Stimulated activated naive CD8-positive, alpha-beta T cell treated with anti-CD3 and anti-CD28 coated beads, Interleukin-15, Interleukin-2, amounts not matched to agents 100 U/mL and 50 U/mL, for 24 hours (primary cell): Measurements from ENCODE around the gene C14orf180.

Experiments
- ATAC-seq: fragments of 150-1000 bp; cut with Tn5 transposase; one replicate; pipeline ENCODE4 v1.10.0; 2021
- DNase-seq: peaks from one replicate; pipeline ENCODE4 v3.0.0; 2021

Gene C14orf180

DNA sequence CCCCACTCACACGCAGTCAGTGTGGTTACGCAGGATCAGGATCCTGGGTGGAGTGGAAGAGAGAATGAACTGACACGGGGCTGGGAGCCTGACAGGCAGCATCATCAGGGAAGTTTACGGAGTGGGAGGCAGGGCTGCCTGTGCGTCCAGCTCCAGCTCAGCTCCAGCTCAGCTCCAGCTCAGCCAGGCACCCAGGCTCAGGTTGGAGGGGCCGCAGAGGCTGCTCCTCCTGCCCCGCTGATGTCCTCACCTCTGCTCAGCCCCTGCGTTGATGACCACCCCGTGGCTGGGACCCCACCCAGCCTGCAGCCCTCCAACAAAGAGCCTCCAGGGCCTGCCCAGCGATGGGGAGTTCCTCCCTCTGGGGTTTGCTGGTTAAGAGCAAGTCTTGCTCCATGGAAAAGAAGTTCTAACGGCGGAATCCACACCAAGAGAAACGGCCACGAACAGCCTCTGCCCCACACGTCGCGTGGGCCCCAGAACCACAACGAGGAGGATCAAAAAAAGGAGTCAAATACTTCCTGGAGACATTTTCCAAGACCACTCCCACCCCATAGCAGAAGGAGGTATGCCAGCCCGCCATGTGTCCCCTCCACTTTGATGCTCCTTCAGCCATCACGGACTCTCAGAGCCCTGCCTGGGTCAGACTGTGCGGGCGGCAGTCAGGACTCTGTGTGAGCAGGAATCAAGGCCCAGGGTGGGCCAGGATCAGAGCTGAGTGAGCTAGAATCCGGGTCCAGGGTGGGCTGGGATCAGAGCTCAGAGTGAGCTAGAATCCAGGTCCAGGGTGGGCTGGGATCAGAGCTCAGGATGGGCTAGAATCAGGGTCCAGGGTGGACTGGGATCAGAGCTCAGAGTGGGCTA lies 17.7 kb upstream of the C14orf180 start:
- DNase-seq (no peak), ATAC-seq (no peak)

DNA sequence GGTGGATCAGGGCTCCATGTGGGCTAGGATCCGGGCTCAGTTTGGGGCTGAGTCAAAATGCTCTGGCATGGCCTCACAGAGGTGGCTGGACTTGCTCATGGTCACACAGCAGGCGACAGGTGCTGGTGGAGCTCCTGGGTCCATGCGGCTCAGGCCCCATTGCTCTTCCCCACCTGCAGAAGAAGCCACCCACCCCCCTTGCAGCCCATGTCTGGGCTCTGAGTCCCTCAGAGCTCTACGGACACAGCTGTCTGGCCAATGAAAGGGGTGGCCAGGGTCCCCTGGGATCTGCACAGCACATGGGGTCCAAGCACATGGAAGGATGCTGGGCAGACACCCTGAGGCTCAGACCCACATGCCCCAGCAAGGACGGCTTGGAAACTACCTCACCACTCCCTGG lies 17.0 kb upstream of the C14orf180 start:
- no peak for DNase-seq
- no peak for ATAC-seq

DNA sequence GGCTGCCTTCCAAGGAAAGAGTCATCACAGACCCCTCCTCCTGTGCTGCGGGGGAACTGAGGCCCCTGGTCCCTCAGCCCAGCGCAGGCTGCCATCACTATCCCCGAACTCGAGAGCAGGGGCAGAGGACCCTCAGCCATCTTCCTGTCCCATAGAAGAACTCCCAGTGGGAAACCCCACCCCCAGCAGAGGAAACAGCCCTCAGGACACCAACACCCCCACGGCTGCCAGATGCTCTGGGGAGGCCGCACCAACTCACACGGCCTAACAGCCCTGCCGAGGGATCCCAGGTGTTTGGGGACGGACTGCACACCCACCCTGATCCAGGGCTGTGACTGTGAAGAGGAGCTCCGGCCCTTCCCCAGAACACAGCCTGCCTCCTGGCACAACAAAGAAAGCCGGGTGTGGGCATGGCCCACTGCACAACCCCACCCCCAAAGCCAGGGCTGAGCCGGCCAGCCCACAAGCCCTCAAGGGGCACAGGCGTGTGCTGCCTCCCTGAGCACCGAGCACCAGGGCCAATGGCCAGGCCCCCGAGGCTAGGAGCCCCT lies 16.3 kb upstream of the C14orf180 start:
- ATAC-seq, result no peak
- no peak for DNase-seq

DNA sequence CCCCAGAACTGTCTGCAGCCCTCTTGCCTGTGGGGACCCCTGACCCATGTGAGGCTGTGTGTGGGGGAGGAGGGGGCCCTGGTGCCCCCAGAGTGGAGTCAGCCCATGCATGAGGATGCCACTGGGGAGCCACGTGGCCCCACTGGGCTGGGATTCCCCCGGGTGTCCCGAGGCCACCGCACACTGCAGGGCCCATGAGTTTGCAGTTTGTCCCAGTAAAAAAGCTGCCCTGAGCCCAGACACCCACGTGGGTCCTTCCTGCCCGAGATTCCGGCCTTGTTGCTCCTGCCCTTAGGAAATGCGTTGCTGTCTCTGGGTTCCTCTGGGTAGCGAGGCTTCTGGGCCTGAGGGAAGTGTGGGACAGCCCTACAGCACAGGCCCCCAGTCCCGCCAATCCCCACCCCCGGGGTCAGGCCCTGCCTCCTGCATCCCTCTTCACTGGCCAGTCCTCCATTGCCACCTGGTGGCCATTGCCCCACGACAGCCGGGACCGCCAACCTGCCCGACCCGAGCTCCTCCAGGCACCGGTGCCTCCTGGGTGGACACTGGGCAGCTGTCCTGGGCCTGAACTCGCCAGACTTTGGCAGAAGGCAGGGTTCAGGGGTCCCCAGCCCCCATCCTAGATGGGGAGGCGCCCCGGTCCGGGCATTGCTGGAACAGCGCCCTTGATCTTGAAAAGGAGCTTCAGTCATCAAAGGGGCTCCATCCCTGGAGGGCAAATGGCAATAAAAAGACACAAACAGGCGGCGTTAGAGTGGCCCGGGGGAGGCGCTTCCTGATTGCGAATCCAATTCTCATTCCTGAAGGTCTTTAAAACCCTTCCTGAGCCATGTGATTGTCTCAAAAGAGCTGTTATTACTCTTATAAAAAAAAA lies 15.6 kb upstream of the C14orf180 start:
- peak; percentile 69 for DNase-seq
- ATAC-seq, result peak; percentile 53

DNA sequence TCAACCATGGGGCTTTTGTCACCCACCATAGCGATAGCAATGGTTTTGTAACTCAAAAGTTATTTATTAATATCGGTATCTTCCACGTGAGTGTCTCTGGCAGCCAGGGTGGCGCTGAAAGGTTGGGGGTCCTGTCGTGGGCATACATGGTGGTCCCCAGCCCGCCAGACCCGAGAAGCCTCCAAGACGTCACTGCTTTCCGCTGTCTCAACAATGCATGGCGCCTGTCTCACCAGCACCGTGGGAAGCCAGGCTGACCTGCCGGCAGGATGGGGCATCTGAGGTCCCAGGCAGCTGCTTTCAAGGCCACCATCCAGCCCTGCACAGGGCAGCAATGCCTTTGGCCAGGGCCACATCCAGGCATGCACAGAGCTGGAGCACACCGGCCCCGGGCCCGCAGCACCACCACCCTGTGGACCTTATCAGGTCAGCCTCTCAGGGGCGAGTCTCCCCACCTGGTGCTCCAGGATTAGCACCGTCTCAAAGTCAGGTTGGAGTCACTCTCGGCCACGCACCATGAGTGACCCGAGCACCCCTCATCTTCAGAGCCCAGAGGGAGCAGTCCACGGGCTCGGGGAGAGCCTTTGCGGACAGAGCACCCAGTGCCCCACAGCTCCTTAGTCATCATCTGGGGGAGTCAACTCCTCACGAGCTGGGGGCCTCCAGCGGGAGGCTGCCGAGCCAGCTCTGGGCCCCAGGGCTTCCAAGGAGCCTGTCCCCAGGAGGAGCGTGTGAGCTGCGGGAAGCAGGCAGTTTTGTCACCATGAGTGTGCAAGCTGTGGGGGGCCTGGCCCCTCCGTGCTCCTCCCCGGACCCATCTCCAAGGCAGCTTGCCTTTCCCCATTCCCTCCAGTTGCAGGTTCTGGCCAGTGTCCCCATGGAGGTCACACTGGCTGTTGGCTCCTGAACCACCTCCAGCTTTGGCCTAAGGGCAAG lies 14.6 kb upstream of the C14orf180 start:
- ATAC-seq (no peak), DNase-seq (no peak)

DNA sequence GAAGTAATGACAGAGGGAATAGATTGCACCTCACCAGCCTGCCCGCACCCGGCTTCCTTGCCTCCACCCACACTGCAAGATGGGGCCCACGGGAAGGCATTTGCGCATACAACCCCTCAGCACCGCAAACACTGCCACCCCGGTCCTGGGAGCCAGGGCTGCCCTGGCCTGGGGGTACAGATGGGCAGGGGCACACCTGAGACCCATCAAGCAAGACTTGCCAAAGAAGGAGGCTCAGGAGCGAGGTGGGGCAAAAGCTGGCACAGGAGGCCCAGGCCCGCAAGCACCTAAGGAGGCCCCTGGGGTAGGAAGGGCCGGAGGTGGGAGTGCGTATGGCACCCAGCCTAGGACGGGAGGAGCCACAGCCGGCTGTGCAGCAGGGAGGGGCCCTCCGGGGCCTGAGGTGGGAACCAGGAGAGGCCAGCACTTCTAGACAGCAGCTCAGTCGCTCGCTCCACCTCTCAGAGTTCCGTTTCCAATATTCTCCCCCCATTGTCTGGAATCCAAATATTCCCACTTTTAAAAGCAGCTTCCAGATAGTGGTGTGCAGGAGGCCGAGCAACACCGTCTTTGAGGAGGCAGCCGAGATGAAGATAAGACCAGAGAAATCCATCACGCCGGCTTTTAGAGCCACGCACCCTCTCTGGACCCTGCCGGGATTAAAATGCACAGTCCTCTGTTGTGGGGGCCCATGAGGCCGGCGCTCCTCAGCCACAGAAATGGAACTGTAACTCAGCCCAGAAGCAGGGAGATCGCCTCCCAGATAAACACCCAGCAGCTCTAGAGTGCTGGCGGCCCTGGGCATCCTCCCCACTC lies 12.2 kb upstream of the C14orf180 start:
- DNase-seq (no peak), ATAC-seq (no peak)

DNA sequence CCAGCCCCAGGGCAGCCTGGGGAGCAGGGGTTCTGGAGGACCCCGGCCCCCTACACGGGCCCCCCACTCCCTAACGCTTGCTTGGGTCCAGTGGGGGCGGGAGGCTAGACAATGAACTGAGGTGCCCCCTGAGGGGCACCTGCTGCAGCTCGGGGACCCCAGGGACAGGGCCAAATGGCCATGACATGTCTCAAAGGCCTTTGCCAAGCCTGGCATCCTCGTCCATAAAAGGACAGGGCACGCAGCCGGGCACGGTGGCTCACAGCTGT lies 11.7 kb upstream of the C14orf180 start:
- DNase-seq, result no peak
- no peak for ATAC-seq

DNA sequence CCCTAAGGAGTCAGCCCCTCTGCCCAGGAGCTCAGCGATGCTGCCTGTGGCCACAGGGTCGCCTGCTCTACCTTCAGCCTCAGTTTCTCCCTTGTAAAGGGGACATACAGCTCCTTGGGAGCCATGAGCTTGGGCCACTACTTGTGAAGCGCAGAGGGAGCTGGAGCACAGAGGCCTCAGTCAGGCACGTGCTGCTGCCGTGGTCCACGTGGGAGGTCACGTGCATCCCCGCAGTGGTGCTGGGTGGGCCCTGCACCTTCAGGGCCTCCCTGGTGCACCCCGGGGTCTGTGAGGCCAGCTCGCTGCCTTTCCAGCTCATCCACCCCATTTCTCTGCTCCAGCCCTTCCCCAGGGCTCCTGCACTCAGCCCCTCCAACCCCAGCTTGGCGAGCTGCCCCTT lies 10.9 kb upstream of the C14orf180 start:
- no peak for DNase-seq
- ATAC-seq, result no peak

DNA sequence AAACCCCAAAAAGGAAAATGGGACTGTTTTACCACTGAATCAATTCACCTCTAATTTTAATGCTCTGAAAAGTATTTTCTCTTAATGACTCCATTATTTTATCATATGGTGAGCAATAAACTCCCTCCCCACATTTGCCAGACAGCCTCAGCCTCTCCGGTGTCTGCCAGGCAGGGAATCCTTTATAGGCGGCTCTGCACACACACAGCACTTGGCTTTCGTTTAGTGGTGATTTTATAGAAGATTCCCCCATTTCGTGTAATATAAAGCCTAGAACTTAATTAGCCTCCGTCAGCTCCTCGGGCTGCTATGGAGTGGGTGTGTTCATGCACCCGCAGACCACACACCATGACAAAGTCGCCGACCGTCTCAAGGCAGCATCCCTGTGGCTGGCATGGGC lies 10.1 kb upstream of the C14orf180 start:
- no peak for DNase-seq
- ATAC-seq, result no peak

DNA sequence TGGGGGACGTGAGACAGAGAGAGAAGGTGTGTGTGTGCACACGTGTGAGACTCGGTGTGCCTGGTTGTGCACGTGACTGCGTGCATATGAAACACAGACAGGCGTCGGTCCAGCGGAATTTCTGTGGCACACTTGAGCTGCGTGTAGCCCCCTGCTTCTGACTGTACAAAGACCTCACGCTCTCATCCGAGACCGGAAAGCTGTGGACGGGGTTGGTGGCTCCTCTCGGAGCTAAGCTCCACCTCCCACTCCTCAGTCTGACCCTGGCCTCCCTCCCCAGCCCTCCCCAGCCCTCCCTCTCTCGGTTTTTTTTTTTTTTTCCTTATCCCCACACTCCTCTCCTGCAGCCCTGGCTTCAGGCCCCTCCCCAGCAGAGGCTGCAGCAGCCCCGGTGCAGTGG lies 8.3 kb upstream of the C14orf180 start:
- DNase-seq (no peak), ATAC-seq (no peak)

DNA sequence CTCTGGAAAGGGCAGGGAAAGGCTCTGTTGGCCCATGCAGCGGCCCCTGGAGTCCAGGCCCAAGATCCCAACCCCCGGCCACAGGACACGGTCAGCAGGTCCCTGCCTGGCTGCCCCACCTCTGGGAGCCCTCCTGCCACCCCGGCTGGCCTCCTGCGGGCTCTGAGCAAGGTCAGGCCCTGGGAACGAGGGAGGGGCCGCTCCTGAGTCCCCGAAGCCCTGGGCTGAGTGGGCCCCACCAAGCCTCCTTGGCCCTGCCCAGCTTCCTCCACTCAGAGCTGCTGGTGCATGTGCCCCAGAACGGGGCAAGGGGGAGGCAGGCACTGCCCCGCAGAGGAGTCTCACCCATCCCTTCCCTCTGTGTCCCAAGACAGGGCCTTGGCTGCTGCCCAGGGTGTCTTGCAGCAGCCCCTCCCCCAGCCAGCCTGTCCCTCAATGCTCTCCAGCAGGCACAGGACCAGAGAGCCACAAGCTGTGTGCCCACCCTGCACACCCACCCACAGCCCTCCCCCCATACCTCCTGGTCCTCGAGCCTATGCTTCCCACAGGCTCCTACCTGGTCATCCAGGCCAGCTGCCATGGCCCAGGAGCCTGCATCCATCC lies 7.4 kb upstream of the C14orf180 start:
- ATAC-seq, result no peak
- no peak for DNase-seq

DNA sequence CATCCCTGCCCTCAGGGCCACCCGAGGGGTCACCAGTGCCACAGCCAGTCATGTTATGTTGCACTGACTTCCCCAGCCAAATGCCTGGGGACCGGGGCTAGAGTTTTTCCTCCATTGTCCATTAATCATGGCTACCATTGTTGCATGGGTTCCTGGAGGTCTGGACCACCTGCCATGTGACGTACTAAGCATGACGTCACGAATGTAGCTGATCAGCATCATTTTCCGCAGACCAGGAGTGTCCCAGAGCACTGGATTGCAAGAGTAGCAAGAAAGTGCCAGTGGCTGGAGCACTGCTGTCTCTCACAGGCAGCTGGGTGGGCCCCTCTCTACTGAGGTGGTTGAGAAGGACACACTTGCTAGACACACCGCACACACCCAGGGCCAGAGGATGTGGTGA lies 6.9 kb upstream of the C14orf180 start:
- ATAC-seq (no peak), DNase-seq (no peak)

DNA sequence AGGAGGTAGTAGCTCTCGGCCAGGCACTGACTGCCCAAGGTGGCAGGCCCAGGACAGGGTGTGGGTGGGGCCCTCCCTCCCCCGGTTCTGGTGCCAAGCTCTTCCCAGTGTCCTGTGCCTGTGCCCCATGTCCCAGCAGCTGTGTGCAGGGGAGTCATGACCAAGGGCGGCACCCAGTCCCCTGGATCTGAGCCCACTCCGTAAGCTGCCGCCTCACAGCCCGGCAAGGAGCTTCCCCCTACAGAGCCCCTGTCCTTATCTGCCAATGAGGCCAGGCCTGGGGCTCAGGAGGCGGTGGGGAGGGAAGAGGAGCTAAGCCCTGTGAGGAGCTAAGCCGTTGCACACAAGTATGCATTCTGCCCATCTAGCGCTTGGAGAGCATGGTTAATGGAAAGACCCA lies 5.6 kb upstream of the C14orf180 start:
- ATAC-seq, result no peak
- no peak for DNase-seq

DNA sequence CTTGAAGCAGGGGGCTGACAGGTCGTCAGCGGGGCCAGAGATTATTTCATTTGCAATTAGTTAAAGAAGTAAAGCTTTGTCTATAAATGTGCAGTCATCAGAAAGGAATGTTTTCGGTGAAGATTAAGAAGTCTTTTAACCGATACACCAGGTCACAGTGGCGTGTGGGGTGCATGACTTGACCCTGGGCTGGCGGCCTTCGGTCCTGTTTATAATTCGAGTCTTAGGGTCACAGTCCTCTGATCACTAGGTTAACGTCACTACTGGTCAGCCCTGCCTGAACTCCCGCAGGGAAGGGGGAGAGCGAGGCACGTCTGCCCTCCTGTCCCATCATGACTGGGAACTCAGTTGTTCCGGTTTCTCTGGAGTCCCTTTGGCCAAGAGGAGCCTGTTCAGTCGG lies 5.0 kb upstream of the C14orf180 start:
- DNase-seq, result no peak
- ATAC-seq, result no peak

DNA sequence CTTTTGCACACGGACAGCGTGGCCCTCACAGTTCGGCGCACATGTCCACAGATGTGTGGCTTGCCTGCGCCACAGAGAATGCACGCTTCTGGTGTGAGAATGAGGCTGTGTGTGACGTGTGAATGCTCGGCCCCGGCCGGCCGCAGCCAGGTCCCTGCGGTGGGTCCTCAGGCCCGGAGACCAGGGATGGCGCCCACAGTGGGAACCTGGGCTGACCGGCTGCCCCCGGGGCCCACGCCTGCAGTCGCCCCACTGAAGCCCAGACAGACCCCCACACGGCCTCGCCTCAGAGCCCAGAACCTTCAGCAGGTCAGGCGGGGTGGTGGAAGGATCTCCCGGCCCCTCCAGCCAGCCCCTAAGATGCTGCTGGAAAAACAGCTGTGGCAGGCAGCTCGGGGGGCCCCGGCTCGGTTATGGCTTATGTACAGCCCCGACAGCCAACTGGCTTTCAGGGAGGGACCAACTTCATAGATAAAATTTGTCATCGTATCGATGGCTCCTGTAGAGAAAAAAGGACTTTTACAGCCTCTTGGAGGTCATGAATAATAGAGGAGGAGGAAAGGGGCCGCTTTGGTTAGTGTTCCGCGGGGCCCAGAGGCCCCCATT lies 4.5 kb upstream of the C14orf180 start:
- no peak for ATAC-seq

DNA sequence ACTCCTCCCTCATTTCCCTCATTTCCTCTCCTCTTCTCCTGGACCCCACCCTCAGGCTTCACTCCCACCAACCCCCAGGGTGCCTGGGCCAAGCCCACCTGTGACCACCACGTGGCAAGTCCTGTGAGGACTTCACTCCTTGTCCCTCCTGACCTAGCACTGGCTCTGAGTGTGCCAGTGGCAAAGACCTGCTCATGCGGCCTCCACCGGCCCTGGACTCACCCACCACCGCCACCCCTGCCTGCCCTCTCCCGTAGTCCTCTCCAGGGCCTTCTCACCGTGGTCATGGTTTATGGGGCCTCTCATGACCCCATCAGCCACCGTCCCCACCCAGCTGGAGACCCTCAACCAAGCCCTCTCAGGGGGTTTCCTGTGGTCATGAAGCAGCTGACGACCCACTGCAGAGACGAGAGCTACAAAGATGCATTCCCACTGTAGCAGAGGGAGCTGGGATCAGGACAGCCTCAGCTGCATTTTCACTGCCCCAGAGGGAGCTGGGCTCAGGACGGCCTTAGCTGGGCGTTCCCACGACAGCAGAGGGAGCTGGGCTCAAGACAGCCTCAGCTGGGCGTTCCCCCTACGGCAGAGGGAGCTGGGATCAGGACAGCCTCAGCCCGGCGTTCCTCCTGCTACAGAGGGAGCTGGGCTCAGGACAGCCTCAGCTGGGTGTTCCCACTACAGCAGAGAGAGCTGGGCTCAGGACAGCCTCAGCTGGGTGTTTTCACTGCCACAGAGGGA lies 3.2 kb upstream of the C14orf180 start:
- ATAC-seq (no peak), DNase-seq (no peak)

More for the DNA sequence above, 4.5 kb upstream of the C14orf180 start:
- no peak for DNase-seq

DNA sequence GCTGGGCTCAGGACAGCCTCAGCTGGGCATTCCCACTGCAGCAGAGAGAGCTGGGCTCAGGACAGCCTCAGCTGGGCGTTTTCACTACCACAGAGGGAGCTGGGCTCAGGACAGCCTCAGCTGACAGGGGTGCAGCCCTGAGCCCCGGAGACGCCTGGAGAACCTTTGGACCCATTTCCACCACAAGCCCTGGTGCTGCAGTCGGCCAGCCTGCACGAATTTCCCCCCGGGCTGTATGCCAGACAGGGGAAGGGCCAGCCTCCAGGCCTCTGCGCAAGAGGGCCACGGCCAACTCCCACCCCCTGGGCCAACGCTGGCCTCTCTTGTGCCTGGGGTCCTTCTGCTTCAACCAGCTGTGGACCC lies 2.6 kb upstream of the C14orf180 start:
- no peak for DNase-seq
- ATAC-seq, result no peak

DNA sequence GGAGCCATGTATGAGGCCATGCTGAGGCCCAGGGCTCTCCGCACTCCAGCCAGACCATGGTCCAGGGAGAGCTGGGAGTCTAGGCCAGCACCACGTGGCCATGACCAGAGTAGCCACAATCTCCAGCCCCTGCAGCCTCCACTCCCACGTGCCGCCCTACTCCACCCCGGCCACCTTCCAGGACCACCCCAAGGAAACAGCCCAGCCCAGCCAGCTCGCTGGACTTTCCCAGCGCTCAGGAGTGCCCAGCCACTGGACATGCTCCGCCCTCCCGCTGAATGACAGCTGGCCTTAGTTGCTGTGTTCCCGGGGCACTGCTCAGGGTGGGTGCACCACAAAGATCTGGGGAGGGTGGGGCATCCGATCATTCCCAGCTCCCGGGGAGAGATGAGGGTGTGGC lies 2.1 kb upstream of the C14orf180 start:
- no peak for ATAC-seq

DNA sequence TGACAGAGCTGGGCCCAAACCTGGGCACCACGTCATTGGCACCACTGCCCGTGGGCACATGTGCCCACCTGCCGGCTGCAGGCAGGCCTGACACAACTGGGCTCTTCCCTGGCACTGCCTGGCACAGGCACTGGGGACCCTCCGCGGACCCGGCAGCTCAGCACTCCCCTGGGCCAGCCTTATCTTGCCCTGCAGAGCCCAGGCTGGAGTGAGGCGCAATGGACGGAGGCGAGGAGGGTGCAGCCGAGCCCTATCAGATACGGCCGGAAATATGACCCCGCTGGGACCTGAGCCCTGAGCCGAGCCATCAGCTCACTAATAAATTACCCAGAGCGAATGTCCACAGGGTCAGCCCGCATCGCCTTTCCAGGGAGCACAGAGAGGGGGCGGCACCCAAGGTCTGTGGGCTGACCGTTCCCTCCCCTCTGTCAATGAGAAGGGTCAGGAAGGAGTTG lies 1.7 kb upstream of the C14orf180 start:
- DNase-seq (no peak), ATAC-seq (no peak)

More for the DNA sequence above, 2.1 kb upstream of the C14orf180 start:
- no peak for DNase-seq

DNA sequence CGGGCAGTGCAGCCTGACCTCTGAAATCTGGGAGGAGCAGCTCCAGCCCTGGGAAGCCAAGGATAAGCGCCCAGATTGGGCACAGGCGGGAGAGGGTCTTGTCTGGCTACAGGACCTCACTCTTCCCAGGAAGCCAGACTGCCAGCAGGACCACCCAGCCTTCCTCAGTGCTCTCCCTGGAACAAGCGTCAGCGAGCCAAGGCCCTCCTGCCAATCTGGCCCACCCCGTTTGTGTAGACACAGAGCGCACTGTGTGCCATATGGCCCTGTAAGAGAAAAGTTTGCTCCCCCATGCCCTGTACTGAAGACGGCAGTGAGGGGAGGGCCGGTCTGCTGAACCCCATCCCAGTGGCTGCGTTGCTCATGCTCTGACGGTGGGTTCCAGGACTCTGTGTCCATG lies 1.2 kb upstream of the C14orf180 start:
- no peak for ATAC-seq
- DNase-seq, result no peak
